ENCODE data around the gene CYP3A7. TPM values are rescaled to one million over a fixed set of nuclear protein-coding genes. Genes with fewer than 3 reads are reported as not detected.
A peak's percentile ranks its signal among the peaks of the same experiment; 100 is the strongest.

Gene CYP3A7
- total and polyA plus RNA-seq, 2 of the 13 experiments (the other 11 are each of a cell fraction or from before 2014, with no cell fraction given): 5.8 to 6.4 TPM

- 0 out of 2 replicates have a peak, but pooled peaks have one; percentile 55 for TF ChIP-seq NFAT5 (CRISPR knock-in tag; IDR thresholded peaks at IDR 0.05)
- TF ChIP-seq ZNF263 (CRISPR knock-in tag; IDR thresholded peaks at IDR 0.05): peak; percentile 19; the same call in 1 of the 2 replicates
- TF ChIP-seq RXRA (CRISPR knock-in tag; IDR thresholded peaks at IDR 0.05): peak; percentile 68; the same call in 1 of the 2 replicates
- peak; percentile 21; the same call in 1 of the 2 replicates for TF ChIP-seq MYPOP (CRISPR knock-in tag; IDR thresholded peaks at IDR 0.05)
- no peak for TF ChIP-seq NR1H2 (CRISPR knock-in tag; IDR thresholded peaks at IDR 0.05; ENCODE audit: borderline replicate concordance, low read depth)
- no peak for TF ChIP-seq PAX8 (CRISPR knock-in tag; IDR thresholded peaks at IDR 0.05; ENCODE audit: borderline replicate concordance)
- peak; percentile 49; the same call in 1 of the 2 replicates for TF ChIP-seq ZBTB8A (CRISPR knock-in tag; IDR thresholded peaks at IDR 0.05; ENCODE audit: borderline replicate concordance, low read depth)
- TF ChIP-seq ZNF253 (CRISPR knock-in tag; IDR thresholded peaks at IDR 0.05; ENCODE audit: borderline replicate concordance): peak; percentile 63; the same call in 1 of the 2 replicates
- no peak for TF ChIP-seq MAF1 (CRISPR knock-in tag; IDR thresholded peaks at IDR 0.05; ENCODE audit: borderline replicate concordance)
- TF ChIP-seq ZNF142 (CRISPR knock-in tag; IDR thresholded peaks at IDR 0.05): peak; percentile 78
- TF ChIP-seq MLX (CRISPR knock-in tag; IDR thresholded peaks at IDR 0.05): no peak
- peak; percentile 58; the same call in 1 of the 2 replicates for TF ChIP-seq ZNF782 (CRISPR knock-in tag; IDR thresholded peaks at IDR 0.05; ENCODE audit: borderline replicate concordance)
- no peak for TF ChIP-seq ZFAT (CRISPR knock-in tag; conservative IDR thresholded peaks at IDR 0.05)
- no peak for TF ChIP-seq ZNF460 (CRISPR knock-in tag; IDR thresholded peaks at IDR 0.05; ENCODE audit: borderline replicate concordance)
- no peak for TF ChIP-seq LCORL (IDR thresholded peaks at IDR 0.05)
- peak; percentile 48; the same call in 1 of the 2 replicates for TF ChIP-seq LCORL (CRISPR knock-in tag; IDR thresholded peaks at IDR 0.05)
Measured at GRCh38 chr7:99693427-99694200, 41.4 kb downstream of the CYP3A7 start (continued).
